Cardiac muscle cell (in vitro differentiated cells and primary cell): ENCODE results near the gene SNAP47. TPM values are rescaled to one million over a fixed set of nuclear protein-coding genes. Genes with fewer than 3 reads are reported as not detected.

Experiments
- DNase-seq, 2 donors: peaks; one replicate each; pipeline versions ENCODE4 v3.0.0 to v3.0.0-alpha.2; 2010 to 2017; ENCODE audit warnings: low read depth in 1 of 2, low spot score in 1 of 2
- H3K27ac ChIP-seq: fragments of 200-600 bp; sonication (generic); 2 replicates; pipeline ENCODE4 v1.5.1; 2016
- H3K27me3 ChIP-seq: fragments of 200-600 bp; sonication (generic); 2 replicates; pipeline ENCODE4 v1.6.0; 2016; ENCODE audit warnings: control low read depth
- H3K36me3 ChIP-seq: fragments of 200-600 bp; sonication (generic); 2 replicates; pipeline ENCODE4 v1.5.1; 2016; ENCODE audit warnings: control low read depth
- H3K4me1 ChIP-seq: fragments of 200-600 bp; sonication (generic); 2 replicates; pipeline ENCODE4 v1.8.1; 2017; ENCODE audit warnings: low read depth, mild to moderate bottlenecking, mixed run types
- H3K4me3 ChIP-seq: fragments of 200-600 bp; sonication (generic); 2 replicates; pipeline ENCODE4 v1.5.1; 2016; ENCODE audit warnings: mild to moderate bottlenecking
- H3K9me3 ChIP-seq: fragments of 200-600 bp; sonication (generic); 2 replicates; pipeline ENCODE4 v1.5.1; 2017; ENCODE audit warnings: low read depth, mild to moderate bottlenecking, control low read depth
- CTCF ChIP-seq: IDR thresholded peaks from 2 replicates; pipeline ENCODE4 v1.5.1; 2012; ENCODE audit warnings: low read depth, mild to moderate bottlenecking, low read length
- polyA plus RNA-seq: library from polyadenylated mRNA; unstranded; fragments of >200 nt; fragmentation: Nextera tagmentation; extraction: Ambion mirVana; gene quantifications from 2 replicates; pipeline ENCODE4 v1.2.1, GENCODE V29; 2016
- total RNA-seq: library from RNA; depleted of rRNA; stranded (reverse); fragments of >200 nt; gene quantifications from 2 replicates; pipeline ENCODE4 v1.2.3, GENCODE V29; 2016

The SNAP47 gene
- total and polyA plus RNA-seq, 2 experiments from 2014 or later = 43.7 to 57.4 TPM

DNA sequence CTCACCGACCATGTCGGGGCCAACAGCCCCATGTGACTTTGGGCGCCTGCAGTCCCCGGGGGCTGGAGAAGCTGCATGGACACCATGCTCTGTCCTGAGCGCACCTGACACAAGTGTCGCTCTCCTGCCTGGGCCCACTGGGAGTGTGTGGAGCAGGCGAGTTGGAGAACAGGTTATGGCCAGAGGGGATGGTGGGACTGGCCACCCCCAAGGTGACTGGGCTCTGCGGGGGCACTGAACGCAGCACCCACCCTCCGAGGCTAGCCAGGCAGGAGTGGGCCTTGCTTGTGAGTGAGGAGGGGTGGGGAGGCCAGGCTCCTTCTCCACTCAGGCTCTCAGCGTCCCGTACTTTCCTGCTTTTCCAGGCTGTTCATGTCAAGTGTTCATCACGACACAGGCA is 35.6 kb downstream of the SNAP47 start:
- Histone ChIP-seq H3K27ac (no peak overlapping the region), H3K4me3 (no peak overlapping the region), H3K36me3 (peaks cover 17% of the 10 kb centered on the region), H3K9me3 (no peaks in the 10 kb centered on the region), H3K27me3 (no peaks in the 10 kb centered on the region), H3K4me1 (no peaks in the 10 kb centered on the region)
- no peak for TF ChIP-seq CTCF
- no peak for DNase-seq

- H3K4me1 ChIP-seq = no peaks in the 10 kb centered on the region
- no peak for TF ChIP-seq CTCF
- H3K4me3 ChIP-seq = no peak overlapping the region
- no peak overlapping the region for H3K27ac ChIP-seq
- no peaks in the 10 kb centered on the region for H3K9me3 ChIP-seq
- no peak for DNase-seq
- H3K36me3 ChIP-seq = peaks cover 17% of the 10 kb centered on the region
- H3K27me3 ChIP-seq = no peaks in the 10 kb centered on the region
Observed at GRCh38 chr1:227771326-227771725, 36.1 kb downstream of the SNAP47 start.

DNA sequence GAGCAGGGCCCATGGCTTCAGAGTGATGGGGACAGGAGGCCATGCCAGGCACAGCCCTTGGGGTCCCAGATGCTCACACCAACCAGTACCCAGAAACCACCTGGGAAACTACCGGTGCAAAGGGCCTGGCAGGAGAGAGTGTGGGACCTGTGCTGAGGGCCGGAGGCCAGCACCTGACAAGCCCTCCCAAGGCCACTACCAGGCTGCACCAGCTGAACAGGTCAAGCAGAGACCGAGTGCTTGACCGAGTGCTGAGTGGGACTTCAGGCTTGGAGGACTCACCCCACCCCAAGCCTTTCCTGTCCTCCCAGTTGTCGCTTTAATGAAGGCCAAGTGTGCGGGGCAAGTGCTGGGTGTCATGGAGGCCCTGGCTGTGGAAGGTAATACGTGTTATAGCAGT is 36.5 kb downstream of the SNAP47 start:
- Histone ChIP-seq H3K9me3 (no peaks in the 10 kb centered on the region), H3K27ac (no peak overlapping the region), H3K4me3 (no peak overlapping the region), H3K27me3 (no peaks in the 10 kb centered on the region), H3K4me1 (no peaks in the 10 kb centered on the region), H3K36me3 (peaks cover 17% of the 10 kb centered on the region)
- no peak for DNase-seq
- no peak for TF ChIP-seq CTCF

DNA sequence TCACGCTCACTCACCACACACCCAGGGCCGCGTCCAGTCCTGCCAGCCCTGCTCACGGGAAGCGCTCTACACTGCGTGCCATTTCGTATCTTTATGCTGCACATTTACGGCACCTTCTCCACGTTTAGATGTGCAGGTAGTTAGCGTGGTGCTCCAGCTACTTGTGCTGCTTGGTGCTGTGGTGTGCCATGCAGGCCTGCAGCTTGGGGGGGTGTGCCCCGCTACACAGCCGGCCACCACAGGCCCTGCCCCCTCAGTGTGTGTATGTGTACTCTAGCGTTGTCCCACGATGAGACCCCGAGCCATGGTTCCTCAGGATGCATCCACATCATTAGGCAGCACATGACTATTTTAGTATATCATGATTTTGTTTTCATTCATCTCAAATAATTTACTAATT is 38.3 kb downstream of the SNAP47 start:
- H3K27ac ChIP-seq = no peak overlapping the region
- no peak overlapping the region for H3K4me3 ChIP-seq
- peaks cover 2% of the 10 kb centered on the region for H3K36me3 ChIP-seq
- no peaks in the 10 kb centered on the region for H3K27me3 ChIP-seq
- no peak for TF ChIP-seq CTCF
- H3K4me1 ChIP-seq = no peaks in the 10 kb centered on the region
- DNase-seq = no peak
- no peaks in the 10 kb centered on the region for H3K9me3 ChIP-seq

GRCh38 chr1:227774051-227774731 is 39.0 kb downstream of the SNAP47 start:
- H3K9me3 ChIP-seq = no peaks in the 10 kb centered on the region
- H3K4me1 ChIP-seq = no peaks in the 10 kb centered on the region
- no peak for DNase-seq
- H3K27me3 ChIP-seq = no peaks in the 10 kb centered on the region
- no peak overlapping the region for H3K27ac ChIP-seq
- TF ChIP-seq CTCF = no peak
- H3K4me3 ChIP-seq = no peak overlapping the region
- no peaks in the 10 kb centered on the region for H3K36me3 ChIP-seq
